HL-60 (cell line): ENCODE data around the gene DLG5.
A peak's percentile ranks its signal among the peaks of the same experiment; 100 is the strongest.

Experiments
- DNase-seq, 2 experiments: peaks; one replicate each; pipeline ENCODE4 v3.0.0-alpha.2; 2010 to 2020; ENCODE audit warnings: low read depth in 1 of 2, low spot score in 1 of 2
- H3K27ac ChIP-seq: fragments of 250-450 bp; sonication (Bioruptor Pico); replicated peaks from 2 replicates; pipeline ENCODE4 v1.5.1; 2020; ENCODE audit warnings: mild to moderate bottlenecking, moderate library complexity
- H3K27me3 ChIP-seq: fragments of 250-450 bp; sonication (Bioruptor Pico); 2 replicates; pipeline ENCODE4 v1.5.1; 2021; ENCODE audit warnings: mild to moderate bottlenecking, moderate library complexity; ENCODE audit not compliant: insufficient read depth, poor library complexity, severe bottlenecking
- H3K4me3 ChIP-seq: replicated peaks from 2 replicates; pipeline ENCODE4 v1.5.1; 2011; ENCODE audit warnings: mild to moderate bottlenecking, control low read depth, low read length; ENCODE audit not compliant: insufficient read depth
- CTCF ChIP-seq: IDR thresholded peaks from one replicate; pipeline ENCODE4 v1.5.1; 2011; ENCODE audit warnings: low read length, control low read depth, inconsistent platforms; ENCODE audit not compliant: insufficient read depth
- GABPA ChIP-seq: IDR thresholded peaks from 2 replicates; pipeline ENCODE4 v1.6.1; 2012; ENCODE audit warnings: low read depth
- POLR2AphosphoS5 ChIP-seq: IDR thresholded peaks from 2 replicates; pipeline ENCODE4 v1.6.1; 2012; ENCODE audit warnings: low read depth
- SPI1 ChIP-seq: IDR thresholded peaks from 2 replicates; pipeline ENCODE4 v1.6.1; 2012; ENCODE audit warnings: low read depth, mild to moderate bottlenecking, borderline replicate concordance
- TF ChIP-seq, protein P1 (sequence below): IDR thresholded peaks from 2 replicates; pipeline ENCODE4 v1.6.1; 2012; ENCODE audit warnings: low read depth; ENCODE audit not compliant: insufficient replicate concordance

Gene DLG5

DNA sequence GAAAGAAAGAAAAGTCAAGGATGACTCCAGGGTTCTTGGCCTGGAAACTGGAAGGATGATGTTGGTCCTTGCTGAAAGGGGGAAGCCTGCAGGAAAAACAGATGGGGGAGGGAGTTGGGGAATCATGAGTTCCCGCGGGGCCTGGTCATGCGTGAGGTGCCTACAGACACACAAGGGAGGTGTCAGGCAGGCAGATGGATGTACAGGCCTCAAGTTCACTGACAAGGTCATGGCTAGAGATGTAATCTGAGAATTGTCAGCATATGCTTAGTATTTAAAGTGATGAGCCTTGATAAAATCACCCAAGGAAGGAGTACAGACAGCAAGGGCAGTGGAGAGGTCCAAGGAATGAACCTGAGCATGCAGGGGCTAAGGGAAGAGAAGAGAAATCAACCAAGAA is 46.8 kb downstream of the DLG5 start:
- Histone ChIP-seq H3K4me3 (no peak overlapping the region), H3K27me3 (no peaks in the 10 kb centered on the region), H3K27ac (no peak overlapping the region)
- DNase-seq: no peak
- TF ChIP-seq CTCF: no peak
- TF ChIP-seq SPI1: no peak
- TF ChIP-seq GABPA: no peak
- TF ChIP-seq, protein P1, sequence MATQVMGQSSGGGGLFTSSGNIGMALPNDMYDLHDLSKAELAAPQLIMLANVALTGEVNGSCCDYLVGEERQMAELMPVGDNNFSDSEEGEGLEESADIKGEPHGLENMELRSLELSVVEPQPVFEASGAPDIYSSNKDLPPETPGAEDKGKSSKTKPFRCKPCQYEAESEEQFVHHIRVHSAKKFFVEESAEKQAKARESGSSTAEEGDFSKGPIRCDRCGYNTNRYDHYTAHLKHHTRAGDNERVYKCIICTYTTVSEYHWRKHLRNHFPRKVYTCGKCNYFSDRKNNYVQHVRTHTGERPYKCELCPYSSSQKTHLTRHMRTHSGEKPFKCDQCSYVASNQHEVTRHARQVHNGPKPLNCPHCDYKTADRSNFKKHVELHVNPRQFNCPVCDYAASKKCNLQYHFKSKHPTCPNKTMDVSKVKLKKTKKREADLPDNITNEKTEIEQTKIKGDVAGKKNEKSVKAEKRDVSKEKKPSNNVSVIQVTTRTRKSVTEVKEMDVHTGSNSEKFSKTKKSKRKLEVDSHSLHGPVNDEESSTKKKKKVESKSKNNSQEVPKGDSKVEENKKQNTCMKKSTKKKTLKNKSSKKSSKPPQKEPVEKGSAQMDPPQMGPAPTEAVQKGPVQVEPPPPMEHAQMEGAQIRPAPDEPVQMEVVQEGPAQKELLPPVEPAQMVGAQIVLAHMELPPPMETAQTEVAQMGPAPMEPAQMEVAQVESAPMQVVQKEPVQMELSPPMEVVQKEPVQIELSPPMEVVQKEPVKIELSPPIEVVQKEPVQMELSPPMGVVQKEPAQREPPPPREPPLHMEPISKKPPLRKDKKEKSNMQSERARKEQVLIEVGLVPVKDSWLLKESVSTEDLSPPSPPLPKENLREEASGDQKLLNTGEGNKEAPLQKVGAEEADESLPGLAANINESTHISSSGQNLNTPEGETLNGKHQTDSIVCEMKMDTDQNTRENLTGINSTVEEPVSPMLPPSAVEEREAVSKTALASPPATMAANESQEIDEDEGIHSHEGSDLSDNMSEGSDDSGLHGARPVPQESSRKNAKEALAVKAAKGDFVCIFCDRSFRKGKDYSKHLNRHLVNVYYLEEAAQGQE: no peak
- no peak for TF ChIP-seq POLR2AphosphoS5

DNA sequence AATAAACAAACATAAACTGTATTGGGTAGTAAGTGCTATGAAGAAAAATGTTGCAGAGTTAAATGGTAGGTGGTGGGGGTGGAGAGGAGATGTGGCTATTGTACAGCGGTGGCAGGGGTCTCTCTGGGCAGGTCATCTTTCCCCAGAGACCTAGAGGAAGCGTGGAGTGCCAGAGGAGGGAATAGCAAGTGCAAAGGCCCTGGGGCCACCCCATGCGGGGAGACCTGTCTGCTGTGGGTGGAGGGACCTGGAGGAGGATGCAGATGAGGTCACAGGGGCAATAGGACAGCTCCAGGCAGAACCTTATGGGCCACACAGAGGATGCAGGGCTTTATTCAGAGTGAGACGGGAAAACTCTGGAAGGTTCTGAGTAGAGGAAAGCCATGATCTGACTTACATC is 47.5 kb downstream of the DLG5 start:
- H3K4me3 ChIP-seq: no peak overlapping the region
- no peaks in the 10 kb centered on the region for H3K27me3 ChIP-seq
- no peak for TF ChIP-seq SPI1
- TF ChIP-seq, protein P1: no peak
- no peak for TF ChIP-seq POLR2AphosphoS5
- no peak for TF ChIP-seq GABPA
- no peak for TF ChIP-seq CTCF
- DNase-seq: no peak
- no peak overlapping the region for H3K27ac ChIP-seq

DNA sequence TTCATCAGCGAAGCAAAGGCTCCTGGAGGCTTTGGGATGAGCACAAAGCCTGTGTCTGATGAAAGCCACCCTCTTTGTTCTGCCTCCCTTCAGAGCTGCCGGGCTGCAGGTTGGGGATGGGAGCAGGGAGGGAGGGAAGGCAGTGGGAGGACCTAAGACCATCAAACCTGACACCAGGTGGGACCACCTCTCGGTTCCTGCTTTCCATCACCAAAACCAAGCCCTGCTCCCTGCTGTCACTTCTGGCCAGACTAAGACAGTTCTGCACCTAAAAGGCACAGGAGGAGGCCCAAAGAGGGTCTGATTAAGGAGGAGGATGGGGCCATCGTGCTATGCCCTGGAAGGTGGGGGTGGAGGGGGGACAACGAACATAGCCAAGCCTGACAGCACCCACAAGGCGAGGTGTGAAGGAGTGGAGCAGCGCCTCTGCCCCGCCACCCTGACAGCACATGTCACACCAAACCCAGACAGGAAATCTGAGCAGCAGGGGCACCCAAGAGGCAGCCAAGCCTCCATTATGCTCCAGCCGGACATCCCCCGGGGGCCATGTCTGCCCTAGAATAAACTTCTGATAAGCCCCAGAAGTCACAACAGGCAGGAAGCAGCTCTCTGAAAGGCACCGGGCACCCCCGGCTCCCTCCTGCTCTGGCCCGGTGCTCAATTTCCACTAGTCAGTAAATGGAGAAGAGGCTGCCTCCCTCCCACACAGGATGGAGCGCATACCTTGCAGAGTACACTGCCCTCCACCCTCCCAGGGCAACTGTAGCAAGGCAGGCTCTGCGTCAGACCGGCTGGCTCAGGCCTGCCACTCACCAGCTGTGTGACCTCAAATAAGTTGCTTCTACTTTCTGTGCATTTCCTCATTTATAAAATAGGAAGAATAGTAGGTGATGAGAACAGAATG is 48.9 kb downstream of the DLG5 start:
- no peak overlapping the region for H3K27ac ChIP-seq
- no peaks in the 10 kb centered on the region for H3K27me3 ChIP-seq
- H3K4me3 ChIP-seq: no peak overlapping the region
- DNase-seq: peak; percentile 5 to 65
- TF ChIP-seq, protein P1: no peak
- TF ChIP-seq GABPA: no peak
- peak; percentile 80 for TF ChIP-seq SPI1
